Large intestine (tissue), 3 donors: ENCODE data around the gene NDUFAF3. TPM values are rescaled to one million over a fixed set of nuclear protein-coding genes. Genes with fewer than 3 reads are reported as not detected.
A peak's percentile ranks its signal among the peaks of the same experiment; 100 is the strongest.

Experiments
- DNase-seq, 2 donors: peaks; one replicate each; pipeline versions ENCODE4 v3.0.0 to v3.0.0-alpha.2; 2013
- H3K27ac ChIP-seq: one replicate; pipeline ENCODE4 v1.5.1; 2013; ENCODE audit warnings: low read length
- H3K27me3 ChIP-seq: 2 replicates; pipeline ENCODE4 v1.6.1; 2013; ENCODE audit warnings: low read length; ENCODE audit not compliant: control insufficient read depth, insufficient read depth
- H3K36me3 ChIP-seq: 2 replicates; pipeline ENCODE4 v1.6.1; 2013; ENCODE audit warnings: low read length; ENCODE audit not compliant: control insufficient read depth, insufficient read depth
- H3K4me1 ChIP-seq: one replicate; pipeline ENCODE4 v1.6.1; 2013; ENCODE audit warnings: low read length; ENCODE audit not compliant: control insufficient read depth, insufficient read depth
- H3K4me3 ChIP-seq: one replicate; pipeline ENCODE4 v1.5.1; 2013; ENCODE audit warnings: low read length
- H3K9me3 ChIP-seq: one replicate; pipeline ENCODE4 v1.6.1; 2013; ENCODE audit warnings: mild to moderate bottlenecking, low read depth, low read length, moderate library complexity; ENCODE audit not compliant: control insufficient read depth
- WGBS: methylation state at CpG from one replicate; pipeline ENCODE4 v1.1.5; 2013; ENCODE audit warnings: low lambda C conversion rate; ENCODE audit not compliant: insufficient coverage; 5-methylcytosine and 5-hydroxymethylcytosine counted together
- polyA plus RNA-seq: library from polyadenylated mRNA; unstranded; fragments of 120-200 nt; gene quantifications from one replicate; pipeline ENCODE4 v1.2.1, GENCODE V29; 2013

Gene NDUFAF3
- polyA plus RNA-seq, 1 donor, result 61.9 TPM

DNA sequence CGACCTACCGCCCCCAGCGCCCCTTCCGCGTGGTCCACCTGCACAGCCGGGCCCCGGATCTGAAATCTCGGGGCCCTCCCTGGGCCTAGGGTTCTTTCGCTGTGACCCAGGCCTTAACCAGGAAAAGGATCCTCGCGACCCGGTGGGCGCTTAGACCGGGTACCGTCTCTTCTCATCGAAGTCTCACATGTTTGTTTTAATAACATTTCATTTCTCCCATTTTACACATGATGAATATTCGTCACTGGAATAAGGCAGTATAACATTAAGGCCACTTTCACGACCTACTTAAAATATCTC is 3.3 kb upstream of the NDUFAF3 start:
- WGBS, result no CpG with 5 or more reads among the region's 18 CpGs
- H3K9me3 ChIP-seq, result peaks cover 3% of the 10 kb centered on the region
- DNase-seq, result no peak
- H3K36me3 ChIP-seq, result peaks cover 35% of the 10 kb centered on the region
- peak overlapping the region; percentile 80 for H3K27ac ChIP-seq
- peak overlapping the region; percentile 78 for H3K4me3 ChIP-seq
- no peaks in the 10 kb centered on the region for H3K27me3 ChIP-seq
- peaks cover 29% of the 10 kb centered on the region for H3K4me1 ChIP-seq

DNA sequence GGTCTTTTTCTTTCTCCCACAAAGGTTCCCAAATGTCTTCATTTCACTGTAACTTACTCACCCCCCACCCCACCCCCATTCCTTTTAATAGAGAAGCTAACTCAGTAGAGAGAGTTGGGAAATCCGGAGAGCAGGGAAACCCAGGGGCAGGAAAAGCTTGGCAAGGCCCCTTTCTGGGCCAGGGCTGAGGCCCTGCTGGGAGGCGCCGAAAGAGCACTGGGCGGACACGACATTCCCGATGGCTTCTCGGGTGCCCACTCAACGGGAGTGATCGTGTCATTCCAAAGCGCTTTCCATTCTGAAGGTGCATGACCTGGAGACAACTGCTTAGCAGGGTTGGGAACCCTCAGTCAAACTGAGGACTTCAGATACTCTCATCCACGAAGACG is 2.0 kb upstream of the NDUFAF3 start:
- Histone ChIP-seq H3K27ac (peak overlapping the region; percentile 100), H3K4me3 (peak overlapping the region; percentile 91), H3K36me3 (peaks cover 35% of the 10 kb centered on the region), H3K4me1 (peaks cover 33% of the 10 kb centered on the region), H3K27me3 (no peaks in the 10 kb centered on the region), H3K9me3 (peaks cover 3% of the 10 kb centered on the region)
- no CpG with 5 or more reads among the region's 12 CpGs for WGBS
- no peak for DNase-seq

DNA sequence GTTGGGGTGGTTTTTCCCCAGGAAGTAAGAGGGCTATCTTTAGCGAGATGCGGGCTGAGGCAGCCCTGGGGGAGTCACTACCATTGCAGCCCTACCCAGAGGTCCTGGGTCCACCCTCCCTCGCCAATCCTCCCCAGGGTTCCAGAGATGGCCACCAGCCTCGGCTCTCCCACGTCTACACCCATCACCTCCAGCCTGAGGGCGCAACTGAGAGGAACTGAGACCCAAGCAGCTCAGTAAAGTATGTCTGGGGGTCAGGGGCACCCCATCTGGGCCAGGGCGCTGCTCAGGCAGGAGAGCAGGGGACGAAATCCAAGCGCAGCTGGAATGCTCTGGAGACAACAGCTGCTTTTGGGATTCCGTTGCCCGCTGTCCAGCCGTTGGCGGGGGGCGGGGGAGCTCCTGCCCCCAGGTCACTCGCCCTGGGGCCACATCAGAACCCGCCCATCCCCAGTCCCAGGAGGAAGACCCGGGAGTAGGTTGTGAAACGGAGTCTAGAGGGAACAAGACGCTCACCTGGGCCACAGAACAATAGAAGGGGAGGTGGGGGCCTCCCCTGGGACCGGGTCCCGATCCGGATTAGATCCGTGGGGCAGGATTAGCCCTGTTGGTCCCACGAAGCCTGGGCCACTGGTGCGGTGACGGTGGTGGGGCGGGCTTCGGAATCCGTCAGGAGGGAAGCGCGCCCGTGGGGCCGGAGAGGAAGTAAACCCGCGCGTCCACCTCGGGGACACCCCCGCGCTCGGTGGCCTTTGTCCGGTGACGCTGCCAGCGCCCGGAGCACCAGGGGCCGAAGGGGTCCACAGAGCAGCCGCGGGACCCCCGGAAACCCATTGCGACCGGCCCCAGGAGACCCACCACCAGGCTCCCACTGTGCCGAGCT is 1.4 kb upstream of the NDUFAF3 start:
- no peaks in the 10 kb centered on the region for H3K27me3 ChIP-seq
- no CpG with 5 or more reads among the region's 51 CpGs for WGBS
- peaks cover 35% of the 10 kb centered on the region for H3K36me3 ChIP-seq
- peak; percentile 44 to 80 for DNase-seq
- peak overlapping the region; percentile 100 for H3K27ac ChIP-seq
- peaks cover 33% of the 10 kb centered on the region for H3K4me1 ChIP-seq
- H3K4me3 ChIP-seq, result peak overlapping the region; percentile 91
- peaks cover 3% of the 10 kb centered on the region for H3K9me3 ChIP-seq

DNA sequence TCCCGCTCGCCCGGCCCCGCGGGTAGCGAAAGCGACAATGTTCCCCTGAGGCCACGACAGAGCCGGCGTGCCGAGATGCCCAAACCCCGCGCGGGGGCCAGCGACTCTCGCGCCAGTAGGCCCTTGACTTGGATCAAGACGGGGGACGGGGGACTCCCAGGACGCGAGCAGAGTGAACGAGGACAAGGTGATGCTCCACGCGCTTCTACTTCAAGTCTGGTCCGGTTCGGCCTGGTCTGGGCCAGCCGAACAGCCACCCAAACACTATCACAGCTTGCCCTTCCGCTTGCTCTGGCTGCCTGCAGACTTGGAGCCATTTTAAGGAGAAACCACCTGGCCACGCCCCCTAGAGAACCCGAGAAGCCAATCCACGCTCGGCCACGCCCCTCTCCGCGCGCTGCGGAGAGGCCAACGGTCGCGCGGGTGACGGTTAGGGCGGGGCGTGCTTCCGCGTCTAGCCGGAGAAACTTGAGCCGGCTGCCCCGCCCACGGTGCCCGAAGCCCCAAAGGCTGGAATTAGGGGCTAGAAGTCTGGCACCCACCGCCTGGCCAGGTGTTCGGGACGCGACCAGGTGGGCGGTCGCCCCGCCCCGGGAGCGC is 608 bp upstream of the NDUFAF3 start:
- WGBS, result no CpG with 5 or more reads among the region's 60 CpGs
- H3K27me3 ChIP-seq, result no peaks in the 10 kb centered on the region

DNA sequence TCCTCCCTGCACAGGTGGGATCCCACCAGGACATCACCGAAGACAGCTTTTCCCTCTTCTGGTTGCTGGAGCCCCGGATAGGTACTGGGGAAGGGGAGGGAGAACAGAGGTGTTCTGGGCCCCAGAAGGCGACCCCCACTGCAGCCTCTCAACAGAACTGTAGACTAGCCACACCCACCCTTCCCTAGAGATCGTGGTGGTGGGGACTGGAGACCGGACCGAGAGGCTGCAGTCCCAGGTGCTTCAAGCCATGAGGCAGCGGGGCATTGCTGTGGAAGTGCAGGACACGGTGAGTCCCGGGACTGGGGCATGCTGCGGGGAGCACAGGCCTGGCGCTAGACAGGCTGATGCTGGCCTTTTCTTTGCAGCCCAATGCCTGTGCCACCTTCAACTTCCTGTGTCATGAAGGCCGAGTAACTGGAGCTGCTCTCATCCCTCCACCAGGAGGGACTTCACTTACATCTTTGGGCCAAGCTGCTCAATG is 809 bp downstream of the NDUFAF3 start:
- peak overlapping the region; percentile 91 for H3K4me3 ChIP-seq
- H3K4me1 ChIP-seq, result peaks cover 25% of the 10 kb centered on the region
- H3K27ac ChIP-seq, result peak overlapping the region; percentile 100
- no peak for DNase-seq
- no CpG with 5 or more reads among the region's 12 CpGs for WGBS
- H3K27me3 ChIP-seq, result no peaks in the 10 kb centered on the region
- H3K9me3 ChIP-seq, result peaks cover 2% of the 10 kb centered on the region
- H3K36me3 ChIP-seq, result peaks cover 46% of the 10 kb centered on the region

More for the DNA sequence above, 608 bp upstream of the NDUFAF3 start:
- peaks cover 33% of the 10 kb centered on the region for H3K4me1 ChIP-seq
- DNase-seq, result peak; percentile 99
- H3K4me3 ChIP-seq, result peak overlapping the region; percentile 91
- peaks cover 35% of the 10 kb centered on the region for H3K36me3 ChIP-seq
- peaks cover 3% of the 10 kb centered on the region for H3K9me3 ChIP-seq
- H3K27ac ChIP-seq, result peak overlapping the region; percentile 100

DNA sequence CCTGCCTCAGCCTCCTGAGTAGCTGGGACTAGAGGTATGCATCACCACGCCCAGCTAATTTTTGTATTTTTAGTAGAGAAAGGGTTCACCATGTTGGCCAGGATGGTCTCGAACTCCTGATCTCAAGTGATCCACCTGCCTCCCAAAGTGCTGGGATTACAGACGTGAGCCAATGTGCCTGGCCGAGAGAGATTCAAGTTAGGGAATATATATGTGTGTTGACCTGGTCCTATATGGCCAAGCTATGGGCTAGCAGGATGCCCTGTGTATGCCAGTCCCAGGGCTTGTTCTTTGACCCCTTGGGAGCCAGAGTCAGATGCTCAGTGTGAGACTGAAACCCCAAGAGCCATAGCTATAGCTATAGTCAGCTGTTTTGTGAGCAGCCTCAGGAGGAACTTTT is 1.9 kb downstream of the NDUFAF3 start:
- Histone ChIP-seq H3K27ac (no peak overlapping the region), H3K4me3 (no peak overlapping the region), H3K9me3 (no peaks in the 10 kb centered on the region), H3K27me3 (no peaks in the 10 kb centered on the region), H3K36me3 (peaks cover 47% of the 10 kb centered on the region), H3K4me1 (peaks cover 33% of the 10 kb centered on the region)
- WGBS, result no CpG with 5 or more reads among the region's 4 CpGs
- peak in 1 of 2 donors; percentile 6 for DNase-seq

DNA sequence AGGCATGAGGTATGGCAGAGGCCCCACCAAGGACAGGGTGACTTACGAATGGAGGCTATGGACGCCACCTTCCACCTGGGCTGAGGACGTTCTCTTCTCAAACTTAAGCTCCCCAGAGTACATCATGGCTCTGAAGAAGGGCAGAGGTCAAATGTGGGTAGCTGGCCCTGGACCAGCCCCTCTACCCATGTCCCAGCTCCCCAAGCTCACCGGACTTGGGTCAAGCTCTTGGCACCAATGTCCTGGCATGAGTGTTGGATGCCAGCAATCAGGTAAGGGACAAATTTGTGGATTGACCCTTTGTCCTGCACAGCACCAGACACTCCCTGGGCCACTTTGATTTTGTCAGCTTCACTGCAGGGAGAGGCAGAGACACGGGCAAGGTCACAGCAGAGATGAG is 2.5 kb downstream of the NDUFAF3 start:
- H3K4me3 ChIP-seq, result no peak overlapping the region
- no peak overlapping the region for H3K27ac ChIP-seq
- peaks cover 30% of the 10 kb centered on the region for H3K4me1 ChIP-seq
- no peaks in the 10 kb centered on the region for H3K27me3 ChIP-seq
- DNase-seq, result peak in 1 of 2 donors; percentile 1
- H3K36me3 ChIP-seq, result peaks cover 47% of the 10 kb centered on the region
- no CpG with 5 or more reads among the region's 5 CpGs for WGBS
- H3K9me3 ChIP-seq, result no peaks in the 10 kb centered on the region

DNA sequence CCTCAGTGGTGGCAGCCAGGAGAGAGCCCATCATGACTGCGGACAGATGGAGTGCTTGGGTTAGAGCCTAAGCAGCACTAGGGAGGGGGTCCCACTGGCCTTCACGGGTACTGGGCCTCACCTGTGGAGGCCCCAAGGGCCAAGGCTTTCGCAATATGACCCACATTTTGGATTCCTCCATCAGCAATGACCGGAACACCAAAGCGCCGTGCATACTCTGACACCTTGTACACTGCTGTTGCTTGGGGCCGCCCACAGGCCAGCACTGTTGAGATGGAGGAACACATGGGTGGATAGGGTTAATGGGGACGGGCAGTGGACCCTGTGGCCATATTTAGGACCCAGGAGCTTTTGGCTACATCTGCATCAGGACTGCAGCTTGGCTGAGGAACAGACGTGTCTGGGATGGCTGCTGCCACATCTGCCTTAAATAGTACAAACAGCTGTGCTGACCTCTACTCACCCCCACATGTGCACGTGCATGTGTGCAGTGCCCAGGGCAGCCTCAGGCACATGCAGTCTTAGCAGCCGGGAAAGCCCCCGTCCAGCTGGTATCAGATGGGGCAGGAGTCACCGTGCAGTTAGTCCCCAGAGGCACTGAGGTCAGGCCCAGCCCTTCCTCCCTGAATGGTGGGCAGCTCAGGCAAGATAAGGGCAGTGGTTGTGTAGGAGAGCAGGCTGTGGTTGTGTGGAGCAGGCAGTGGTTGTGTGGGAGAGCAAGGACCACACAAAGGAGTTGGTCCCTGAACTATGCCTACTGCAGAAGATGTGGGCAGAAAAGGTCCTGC is 3.3 kb downstream of the NDUFAF3 start:
- WGBS, result no CpG with 5 or more reads among the region's 13 CpGs
- DNase-seq, result peak in 1 of 2 donors; percentile 5
- Histone ChIP-seq H3K4me3 (no peak overlapping the region), H3K36me3 (peaks cover 51% of the 10 kb centered on the region), H3K9me3 (no peaks in the 10 kb centered on the region), H3K4me1 (peaks cover 24% of the 10 kb centered on the region), H3K27ac (no peak overlapping the region), H3K27me3 (no peaks in the 10 kb centered on the region)

DNA sequence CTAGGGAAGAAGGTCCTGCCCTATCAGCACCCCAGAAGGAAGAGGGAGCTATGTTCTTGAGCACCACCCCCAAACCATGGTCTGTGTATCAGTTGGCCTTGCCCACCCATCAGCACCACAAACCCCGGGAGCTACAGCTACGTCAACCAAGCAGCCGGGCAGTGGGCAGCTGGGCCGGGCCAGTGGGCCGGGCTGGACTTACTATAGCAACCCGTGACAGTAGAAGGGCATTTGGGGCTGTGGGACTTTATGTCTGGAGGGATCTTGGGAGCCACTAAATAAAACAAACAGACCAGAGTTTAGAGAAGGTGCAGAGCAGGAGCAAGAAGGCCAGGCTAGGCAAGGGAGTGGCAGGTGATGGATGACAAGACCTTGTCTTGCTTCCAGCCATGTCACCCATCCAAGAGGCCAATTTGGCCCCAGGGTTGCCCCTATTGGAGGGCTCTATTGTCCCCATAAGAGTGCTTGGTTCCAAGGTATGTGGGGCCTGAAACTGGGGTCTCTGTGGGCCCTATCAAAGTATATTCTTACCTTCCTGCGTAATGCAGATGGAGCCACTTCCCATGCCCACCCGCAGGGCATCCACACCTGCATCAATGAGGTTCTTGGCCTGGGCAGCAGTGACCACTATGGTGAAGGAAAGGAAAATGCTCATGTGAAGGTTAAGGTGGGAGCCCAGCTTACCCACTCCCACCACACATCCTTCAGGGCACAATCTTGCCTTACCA is 4.0 kb downstream of the NDUFAF3 start:
- Histone ChIP-seq H3K27me3 (no peaks in the 10 kb centered on the region), H3K4me1 (peaks cover 24% of the 10 kb centered on the region), H3K9me3 (no peaks in the 10 kb centered on the region), H3K27ac (no peak overlapping the region), H3K4me3 (no peak overlapping the region), H3K36me3 (peaks cover 57% of the 10 kb centered on the region)
- WGBS, result no CpG with 5 or more reads among the region's 8 CpGs
- peak in 1 of 2 donors; percentile 5 for DNase-seq

DNA sequence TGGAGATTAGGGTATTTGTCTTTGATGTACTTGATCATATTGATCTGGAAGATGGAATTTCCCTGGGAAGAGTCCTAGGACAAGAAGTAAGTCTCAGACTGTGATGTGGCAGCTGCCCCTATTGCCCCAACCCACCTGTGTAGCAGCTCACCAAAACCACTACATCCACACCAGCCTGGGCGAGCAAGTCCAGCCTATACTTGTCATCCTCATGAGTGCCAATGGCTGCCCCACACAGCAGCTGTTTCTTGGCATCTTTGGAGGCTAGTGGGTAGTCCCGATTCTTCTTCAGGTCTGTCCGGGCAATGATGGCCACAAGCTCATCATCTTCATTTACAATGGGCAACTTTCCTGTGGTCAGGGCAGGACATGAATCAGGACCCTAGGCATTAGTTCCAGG is 4.6 kb downstream of the NDUFAF3 start:
- DNase-seq, result peak in 1 of 2 donors; percentile 1
- H3K27ac ChIP-seq, result no peak overlapping the region
- no peaks in the 10 kb centered on the region for H3K27me3 ChIP-seq
- H3K4me1 ChIP-seq, result peaks cover 24% of the 10 kb centered on the region
- H3K9me3 ChIP-seq, result no peaks in the 10 kb centered on the region
- WGBS, result no CpG with 5 or more reads among the region's 3 CpGs
- peaks cover 63% of the 10 kb centered on the region for H3K36me3 ChIP-seq
- no peak overlapping the region for H3K4me3 ChIP-seq
